SK-N-SH (cell line): ENCODE measurements around the gene AXIN1.

Experiments used
- FOXM1 ChIP-seq: IDR thresholded peaks from 2 replicates; pipeline ENCODE4 v1.4.0; 2012; ENCODE audit warnings: low read depth, mild to moderate bottlenecking
- JUND ChIP-seq: IDR thresholded peaks from 2 replicates; pipeline ENCODE4 v1.4.0; 2012
- PBX3 ChIP-seq: IDR thresholded peaks from 2 replicates; pipeline ENCODE4; 2012
- POLR2AphosphoS5 ChIP-seq: IDR thresholded peaks from 2 replicates; pipeline ENCODE4 v1.6.1; 2012; ENCODE audit warnings: low read depth, low read length
- TAF1 ChIP-seq: IDR thresholded peaks from 2 replicates; pipeline ENCODE4 v1.6.1; 2012; ENCODE audit warnings: low read depth, mild to moderate bottlenecking, low read length, moderate library complexity, borderline replicate concordance
- YY1 ChIP-seq: IDR thresholded peaks from 2 replicates; pipeline ENCODE4 v1.4.0; 2012; ENCODE audit warnings: low read depth, mild to moderate bottlenecking
- TF ChIP-seq, protein P1 (sequence below): fragments of 200-600 bp; sonication (generic); IDR thresholded peaks from 2 replicates; pipeline ENCODE4 v1.6.1; 2017; ENCODE audit warnings: antibody characterized with exemption, mild to moderate bottlenecking, moderate library complexity

DNA sequence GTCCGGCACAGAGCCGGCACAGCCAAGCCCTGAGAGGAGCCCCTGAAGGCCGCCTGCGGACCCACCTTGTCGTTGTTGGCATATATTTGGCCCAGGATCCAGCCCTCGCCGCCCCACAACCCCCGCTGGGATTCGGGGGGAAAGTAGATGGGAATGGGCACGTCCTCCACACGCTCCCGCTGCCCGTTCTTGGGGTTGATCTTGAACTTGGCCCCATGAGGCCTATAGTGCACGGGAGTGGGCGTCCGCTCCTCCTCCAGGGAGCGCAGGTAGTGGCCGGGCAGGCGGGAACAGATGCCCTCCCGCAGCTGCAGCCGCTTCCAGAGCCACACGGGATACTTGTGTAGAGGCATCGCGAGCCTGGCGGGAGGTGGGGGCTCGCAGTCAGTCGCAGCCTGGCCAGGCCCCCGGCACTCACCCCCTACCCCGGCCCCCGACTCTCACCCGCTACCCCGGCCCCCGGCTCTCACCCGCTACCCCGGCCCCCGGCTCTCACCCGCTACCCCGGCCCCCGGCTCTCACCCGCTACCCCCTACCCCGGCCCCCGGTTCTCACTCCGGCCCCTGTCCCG is 17.4 kb upstream of the AXIN1 start:
- no peak for TF ChIP-seq TAF1
- TF ChIP-seq POLR2AphosphoS5, result no peak
- TF ChIP-seq, protein P1, sequence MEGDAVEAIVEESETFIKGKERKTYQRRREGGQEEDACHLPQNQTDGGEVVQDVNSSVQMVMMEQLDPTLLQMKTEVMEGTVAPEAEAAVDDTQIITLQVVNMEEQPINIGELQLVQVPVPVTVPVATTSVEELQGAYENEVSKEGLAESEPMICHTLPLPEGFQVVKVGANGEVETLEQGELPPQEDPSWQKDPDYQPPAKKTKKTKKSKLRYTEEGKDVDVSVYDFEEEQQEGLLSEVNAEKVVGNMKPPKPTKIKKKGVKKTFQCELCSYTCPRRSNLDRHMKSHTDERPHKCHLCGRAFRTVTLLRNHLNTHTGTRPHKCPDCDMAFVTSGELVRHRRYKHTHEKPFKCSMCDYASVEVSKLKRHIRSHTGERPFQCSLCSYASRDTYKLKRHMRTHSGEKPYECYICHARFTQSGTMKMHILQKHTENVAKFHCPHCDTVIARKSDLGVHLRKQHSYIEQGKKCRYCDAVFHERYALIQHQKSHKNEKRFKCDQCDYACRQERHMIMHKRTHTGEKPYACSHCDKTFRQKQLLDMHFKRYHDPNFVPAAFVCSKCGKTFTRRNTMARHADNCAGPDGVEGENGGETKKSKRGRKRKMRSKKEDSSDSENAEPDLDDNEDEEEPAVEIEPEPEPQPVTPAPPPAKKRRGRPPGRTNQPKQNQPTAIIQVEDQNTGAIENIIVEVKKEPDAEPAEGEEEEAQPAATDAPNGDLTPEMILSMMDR, result no peak
- TF ChIP-seq YY1, result no peak
- no peak for TF ChIP-seq FOXM1
- TF ChIP-seq JUND, result no peak
- TF ChIP-seq PBX3, result no peak
